ENCODE results near the gene JARID2.

GRCh38 chr6:15346315-15346714 lies 100.4 kb downstream of the JARID2 start:
- no peak for TF ChIP-seq CTCF (IDR thresholded peaks at IDR 0.05)
- no peak for TF ChIP-seq POLR2A (IDR thresholded peaks at IDR 0.05)

All from thyroid gland (tissue), 4 donors.